Glutamatergic neuron (in vitro differentiated cells): ENCODE data around the gene PHEX. TPM values are rescaled to one million over a fixed set of nuclear protein-coding genes. Genes with fewer than 3 reads are reported as not detected.

ENCODE experiments used
- DNase-seq: peaks from one replicate; pipeline ENCODE4 v3.0.0; 2022
- H3K27ac Mint-ChIP-seq: one replicate; pipeline ENCODE4 v1.8.0; 2020; ENCODE audit warnings: mild to moderate bottlenecking, mixed read lengths, inconsistent platforms; ENCODE audit not compliant: unreplicated experiment
- H3K27me3 Mint-ChIP-seq: one replicate; pipeline ENCODE4 v1.8.0; 2020; ENCODE audit warnings: mild to moderate bottlenecking, moderate library complexity, mixed read lengths, inconsistent platforms; ENCODE audit not compliant: unreplicated experiment
- H3K36me3 Mint-ChIP-seq: one replicate; pipeline ENCODE4 v1.8.0; 2020; ENCODE audit warnings: mild to moderate bottlenecking, mixed read lengths, inconsistent platforms; ENCODE audit not compliant: unreplicated experiment
- H3K4me1 Mint-ChIP-seq: one replicate; pipeline ENCODE4 v1.8.0; 2020; ENCODE audit warnings: mild to moderate bottlenecking, low read depth, mixed read lengths, inconsistent platforms; ENCODE audit not compliant: unreplicated experiment
- H3K4me3 Mint-ChIP-seq: one replicate; pipeline ENCODE4 v1.8.0; 2020; ENCODE audit warnings: mild to moderate bottlenecking, mixed read lengths, inconsistent platforms; ENCODE audit not compliant: unreplicated experiment
- H3K9me3 Mint-ChIP-seq: one replicate; pipeline ENCODE4 v1.8.0; 2020; ENCODE audit warnings: mild to moderate bottlenecking, moderate library complexity, mixed read lengths, inconsistent platforms; ENCODE audit not compliant: unreplicated experiment
- total RNA-seq: library from RNA; stranded (reverse); fragmentation: NEBNext Ultra II Directional; extraction: Animal tissue kit (Norgen Biotek cat#: 25700); gene quantifications from one replicate; pipeline ENCODE4 v1.2.1, GENCODE V29; 2021; ENCODE audit not compliant: unreplicated experiment
- TF ChIP-seq, protein P1 (sequence below): fragments of 200-600 bp; sonication (generic); IDR thresholded peaks from one replicate; pipeline ENCODE4 v1.5.0; 2021; ENCODE audit not compliant: partially characterized antibody, unreplicated experiment

Gene PHEX
- total RNA-seq, 1 donor from 2014 or later = 0.17 TPM

DNA sequence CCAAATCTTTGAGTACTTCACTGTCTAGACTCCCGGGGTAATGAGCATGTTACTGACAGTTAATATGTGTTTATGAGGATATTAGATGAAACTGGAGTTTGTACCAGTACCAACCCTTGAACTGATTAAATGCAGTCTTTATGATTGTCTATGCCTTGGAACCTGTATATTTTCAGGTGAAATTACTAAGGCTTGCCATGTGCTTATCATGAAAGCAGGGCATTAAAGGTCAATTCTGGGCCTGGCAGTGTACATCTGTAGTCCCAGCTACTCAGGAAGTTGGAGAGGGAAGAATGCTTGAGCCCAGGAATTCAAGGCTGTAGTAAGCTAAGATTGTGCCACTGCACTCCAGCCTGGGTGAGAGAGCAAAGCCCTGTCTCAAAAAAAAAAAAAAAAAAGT, 27.6 kb downstream of the PHEX start:
- no peak overlapping the region for H3K27ac Mint-ChIP-seq
- DNase-seq = no peak
- H3K27me3 Mint-ChIP-seq = no peaks in the 10 kb centered on the region
- TF ChIP-seq, protein P1, sequence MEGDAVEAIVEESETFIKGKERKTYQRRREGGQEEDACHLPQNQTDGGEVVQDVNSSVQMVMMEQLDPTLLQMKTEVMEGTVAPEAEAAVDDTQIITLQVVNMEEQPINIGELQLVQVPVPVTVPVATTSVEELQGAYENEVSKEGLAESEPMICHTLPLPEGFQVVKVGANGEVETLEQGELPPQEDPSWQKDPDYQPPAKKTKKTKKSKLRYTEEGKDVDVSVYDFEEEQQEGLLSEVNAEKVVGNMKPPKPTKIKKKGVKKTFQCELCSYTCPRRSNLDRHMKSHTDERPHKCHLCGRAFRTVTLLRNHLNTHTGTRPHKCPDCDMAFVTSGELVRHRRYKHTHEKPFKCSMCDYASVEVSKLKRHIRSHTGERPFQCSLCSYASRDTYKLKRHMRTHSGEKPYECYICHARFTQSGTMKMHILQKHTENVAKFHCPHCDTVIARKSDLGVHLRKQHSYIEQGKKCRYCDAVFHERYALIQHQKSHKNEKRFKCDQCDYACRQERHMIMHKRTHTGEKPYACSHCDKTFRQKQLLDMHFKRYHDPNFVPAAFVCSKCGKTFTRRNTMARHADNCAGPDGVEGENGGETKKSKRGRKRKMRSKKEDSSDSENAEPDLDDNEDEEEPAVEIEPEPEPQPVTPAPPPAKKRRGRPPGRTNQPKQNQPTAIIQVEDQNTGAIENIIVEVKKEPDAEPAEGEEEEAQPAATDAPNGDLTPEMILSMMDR = no peak
- no peaks in the 10 kb centered on the region for H3K36me3 Mint-ChIP-seq
- H3K4me3 Mint-ChIP-seq = no peak overlapping the region
- no peaks in the 10 kb centered on the region for H3K9me3 Mint-ChIP-seq
- H3K4me1 Mint-ChIP-seq = no peaks in the 10 kb centered on the region

DNA sequence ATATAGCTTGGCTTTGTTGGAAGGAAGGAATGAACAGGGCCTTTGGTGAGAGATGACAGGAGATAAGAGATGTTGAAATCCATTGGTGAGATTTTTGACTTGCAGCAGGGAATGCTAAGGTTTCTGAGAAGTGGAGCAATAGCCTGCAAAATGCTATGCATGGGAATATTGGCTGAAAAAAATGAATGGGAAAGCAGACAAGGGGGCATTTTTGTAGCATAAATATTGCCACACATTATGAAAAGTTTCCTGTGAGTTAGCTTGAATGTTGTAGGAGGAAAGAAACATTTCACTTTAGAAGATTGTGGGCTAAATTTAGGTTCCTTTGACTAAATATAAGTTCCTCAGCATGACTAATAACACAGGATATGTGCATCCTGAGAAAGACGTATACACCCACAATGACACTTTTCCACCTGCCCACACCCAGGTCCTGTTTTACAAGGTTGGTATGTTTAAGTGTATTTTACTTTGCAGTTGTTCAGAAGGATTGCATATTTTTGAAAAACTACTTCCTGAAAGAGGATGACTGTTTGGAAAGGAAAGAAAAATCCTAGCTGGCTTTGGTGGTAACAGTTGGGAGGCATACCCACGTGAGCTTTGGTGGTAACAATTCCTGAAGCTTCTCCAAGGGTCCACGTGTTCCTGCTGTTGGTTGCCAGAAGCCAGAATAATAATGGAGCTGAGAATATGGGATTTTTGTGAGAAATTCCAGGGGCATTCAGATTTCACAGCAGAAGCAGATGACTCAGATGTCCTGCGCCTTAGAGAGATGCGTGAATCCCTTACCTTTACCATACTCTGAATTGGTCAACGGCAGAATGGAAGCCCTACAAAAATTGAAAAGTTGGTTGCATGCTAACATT, 28.5 kb downstream of the PHEX start:
- TF ChIP-seq, protein P1 = no peak
- Mint-ChIP-seq H3K27me3 (no peaks in the 10 kb centered on the region), H3K9me3 (no peaks in the 10 kb centered on the region), H3K27ac (no peak overlapping the region), H3K4me3 (no peak overlapping the region), H3K36me3 (no peaks in the 10 kb centered on the region), H3K4me1 (no peaks in the 10 kb centered on the region)
- DNase-seq = no peak

DNA sequence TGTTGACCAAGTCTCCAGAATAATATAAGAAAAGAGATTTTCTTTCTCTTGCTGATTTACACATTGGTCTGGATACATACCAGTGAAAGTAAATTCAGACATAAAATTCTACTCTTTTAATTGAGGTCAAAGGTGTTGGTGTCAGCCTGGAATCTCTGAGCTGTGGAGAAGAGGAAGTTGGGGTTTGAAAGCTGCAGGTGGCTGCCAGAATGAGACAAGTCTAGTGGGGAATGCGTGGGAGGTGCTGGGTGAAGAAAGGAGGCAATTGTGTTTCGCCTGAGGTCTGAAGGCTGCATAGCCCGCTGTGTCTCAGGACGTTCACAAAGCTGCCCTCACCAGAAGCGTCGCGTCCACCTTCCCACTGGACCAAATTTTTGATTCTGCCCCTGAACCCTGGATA, 31.2 kb downstream of the PHEX start:
- Mint-ChIP-seq H3K4me1 (no peaks in the 10 kb centered on the region), H3K4me3 (no peak overlapping the region), H3K27me3 (no peaks in the 10 kb centered on the region), H3K36me3 (no peaks in the 10 kb centered on the region), H3K27ac (no peak overlapping the region), H3K9me3 (no peaks in the 10 kb centered on the region)
- TF ChIP-seq, protein P1 = no peak
- DNase-seq = no peak

DNA sequence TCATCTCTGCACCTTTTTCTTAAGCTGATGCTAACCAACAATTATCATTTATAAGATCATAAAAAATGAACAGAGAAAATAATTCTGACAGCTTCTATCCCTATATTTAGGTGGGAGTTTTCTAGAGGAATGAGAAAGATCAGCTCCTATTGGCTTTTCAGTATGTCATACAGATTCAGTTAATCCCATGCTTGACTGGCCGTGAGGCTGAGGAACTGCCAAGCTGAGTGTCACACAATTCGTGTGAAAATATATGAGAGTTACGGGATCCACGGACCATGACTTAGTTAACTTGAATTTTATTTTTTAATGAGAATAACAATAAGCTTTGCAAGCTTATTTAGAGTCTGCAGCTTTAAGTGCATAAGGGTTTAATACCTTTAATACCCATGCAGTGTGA, 37.5 kb downstream of the PHEX start:
- Mint-ChIP-seq H3K27ac (no peak overlapping the region), H3K27me3 (no peaks in the 10 kb centered on the region), H3K4me1 (no peaks in the 10 kb centered on the region), H3K9me3 (no peaks in the 10 kb centered on the region), H3K4me3 (no peak overlapping the region), H3K36me3 (no peaks in the 10 kb centered on the region)
- TF ChIP-seq, protein P1 = no peak
- DNase-seq = no peak

DNA sequence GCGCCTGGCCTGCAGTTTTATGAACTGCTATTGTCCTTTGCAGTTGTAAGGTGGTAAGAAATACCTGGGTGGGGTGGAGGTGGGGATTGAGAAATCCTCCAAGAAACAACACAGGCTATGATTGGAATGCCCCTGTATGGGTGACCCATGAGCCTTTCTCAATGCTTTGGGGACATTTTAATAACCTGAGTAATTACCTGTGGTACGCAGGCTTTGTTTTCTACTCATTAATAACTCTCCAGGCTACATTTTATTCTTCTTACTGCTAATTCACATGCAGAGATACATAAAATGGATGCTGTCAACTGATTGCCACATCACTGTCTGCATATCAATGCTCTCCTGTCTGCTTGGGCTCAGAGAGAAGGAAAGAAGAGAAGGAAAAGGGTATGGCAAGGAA, 41.8 kb downstream of the PHEX start:
- TF ChIP-seq, protein P1 = no peak
- no peaks in the 10 kb centered on the region for H3K4me1 Mint-ChIP-seq
- no peaks in the 10 kb centered on the region for H3K36me3 Mint-ChIP-seq
- H3K9me3 Mint-ChIP-seq = no peaks in the 10 kb centered on the region
- DNase-seq = no peak
- no peaks in the 10 kb centered on the region for H3K27me3 Mint-ChIP-seq
- H3K4me3 Mint-ChIP-seq = no peak overlapping the region
- H3K27ac Mint-ChIP-seq = no peak overlapping the region
